ENCODE results near the gene PCLO. TPM values are rescaled to one million over a fixed set of nuclear protein-coding genes. Genes with fewer than 3 reads are reported as not detected.

The PCLO gene
- total RNA-seq, 1 donor from 2014 or later = 6.7 TPM

- Mint-ChIP-seq H3K9me3 (no peaks in the 10 kb centered on the region), H3K27me3 (no peaks in the 10 kb centered on the region), H3K4me3 (no peak overlapping the region), H3K27ac (no peak overlapping the region), H3K36me3 (no peaks in the 10 kb centered on the region), H3K4me1 (ENCODE audit: unreplicated experiment) (peaks cover 4% of the 10 kb centered on the region)
- DNase-seq (ENCODE audit: extremely low spot score, unreplicated experiment) = no peak
- TF ChIP-seq CTCF (conservative IDR thresholded peaks at IDR 0.05) = no peak
Observed at GRCh38 chr7:82821037-82821436, 341.6 kb downstream of the PCLO start.

DNA sequence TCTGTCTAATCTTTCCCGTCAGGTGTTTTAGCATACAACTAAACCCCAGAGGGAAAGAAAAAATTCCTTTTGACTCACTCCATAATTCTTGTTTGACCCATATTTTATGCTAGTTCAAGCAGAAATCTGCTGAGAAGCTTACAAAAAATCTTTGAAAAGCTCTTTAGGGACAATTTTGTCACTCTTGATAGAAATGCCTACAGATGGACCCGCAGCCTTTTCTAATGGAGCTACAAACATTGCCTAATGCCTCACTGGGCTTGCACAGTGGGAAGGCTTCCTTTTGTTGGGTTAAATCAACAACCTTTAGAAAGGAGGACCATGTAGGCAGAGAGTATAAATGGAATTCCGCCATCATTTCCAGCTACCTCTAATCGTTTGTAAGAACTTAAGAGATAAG is 344.5 kb downstream of the PCLO start:
- no peak for DNase-seq (ENCODE audit: extremely low spot score, unreplicated experiment)
- H3K36me3 Mint-ChIP-seq = no peaks in the 10 kb centered on the region
- H3K4me3 Mint-ChIP-seq = no peak overlapping the region
- H3K4me1 Mint-ChIP-seq (ENCODE audit: unreplicated experiment) = peaks cover 4% of the 10 kb centered on the region
- no peaks in the 10 kb centered on the region for H3K9me3 Mint-ChIP-seq
- TF ChIP-seq CTCF (conservative IDR thresholded peaks at IDR 0.05) = no peak
- no peak overlapping the region for H3K27ac Mint-ChIP-seq
- H3K27me3 Mint-ChIP-seq = no peaks in the 10 kb centered on the region

DNA sequence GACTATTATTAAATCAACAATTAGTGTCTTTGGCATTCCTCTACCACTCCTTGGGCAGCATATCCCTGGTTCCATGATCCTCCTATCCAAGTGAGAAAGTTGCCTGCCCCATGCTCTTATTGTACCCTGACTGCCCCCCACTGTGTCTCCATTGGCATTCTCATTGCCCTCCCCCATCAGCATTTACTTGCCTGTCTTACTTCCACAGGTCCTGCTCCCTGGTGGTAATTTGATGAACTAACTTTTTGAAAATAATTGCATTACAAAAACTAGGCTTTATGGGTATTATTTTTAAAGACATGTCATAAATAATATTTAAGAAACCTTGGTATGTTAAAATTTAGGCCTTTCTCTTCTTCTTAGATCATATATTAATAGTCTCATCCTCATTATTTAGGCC is 346.4 kb downstream of the PCLO start:
- H3K36me3 Mint-ChIP-seq = no peaks in the 10 kb centered on the region
- no peak for DNase-seq (ENCODE audit: extremely low spot score, unreplicated experiment)
- H3K4me1 Mint-ChIP-seq (ENCODE audit: unreplicated experiment) = peaks cover 4% of the 10 kb centered on the region
- no peak overlapping the region for H3K27ac Mint-ChIP-seq
- TF ChIP-seq CTCF (conservative IDR thresholded peaks at IDR 0.05) = peak; percentile 50
- H3K27me3 Mint-ChIP-seq = no peaks in the 10 kb centered on the region
- no peak overlapping the region for H3K4me3 Mint-ChIP-seq
- no peaks in the 10 kb centered on the region for H3K9me3 Mint-ChIP-seq

DNA sequence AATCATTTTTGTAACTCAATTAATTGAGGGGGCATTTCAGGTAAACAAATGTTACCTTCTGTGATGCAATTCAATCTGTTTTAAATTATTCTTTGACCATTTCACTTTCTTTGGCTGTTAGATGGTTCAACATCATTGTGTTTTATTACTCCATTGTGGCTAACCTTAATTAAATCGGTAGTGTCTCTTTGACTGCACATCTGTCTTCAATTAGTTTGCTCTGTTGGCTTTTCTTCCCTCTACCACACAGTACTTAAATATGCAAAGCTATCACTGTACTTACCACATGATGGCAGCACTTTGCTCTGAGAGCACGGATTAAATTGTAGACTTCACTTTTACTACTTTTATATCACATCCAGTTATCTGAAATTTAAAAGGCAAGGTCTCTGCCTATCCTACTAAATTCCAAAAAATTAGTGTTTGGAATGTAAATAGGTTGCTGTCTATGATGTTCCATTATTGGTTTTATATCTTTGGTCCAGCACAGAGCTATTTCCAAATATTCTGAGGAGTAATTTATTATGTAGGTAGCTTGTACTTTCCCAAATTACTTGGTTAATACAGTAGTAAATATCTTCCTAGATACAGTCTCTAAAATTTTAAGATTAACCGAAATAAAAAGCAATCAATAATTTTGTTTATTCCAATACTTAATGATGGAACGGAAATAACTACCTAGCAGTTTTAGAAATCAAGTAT is 352.0 kb downstream of the PCLO start:
- peak; percentile 83 for TF ChIP-seq CTCF (conservative IDR thresholded peaks at IDR 0.05)
- DNase-seq (ENCODE audit: extremely low spot score, unreplicated experiment) = no peak
- no peaks in the 10 kb centered on the region for H3K9me3 Mint-ChIP-seq
- no peaks in the 10 kb centered on the region for H3K27me3 Mint-ChIP-seq
- no peaks in the 10 kb centered on the region for H3K36me3 Mint-ChIP-seq
- no peak overlapping the region for H3K4me3 Mint-ChIP-seq
- no peak overlapping the region for H3K27ac Mint-ChIP-seq
- peaks cover 6% of the 10 kb centered on the region for H3K4me1 Mint-ChIP-seq (ENCODE audit: unreplicated experiment)

- H3K9me3 Mint-ChIP-seq = no peaks in the 10 kb centered on the region
- DNase-seq (ENCODE audit: extremely low spot score, unreplicated experiment) = no peak
- no peaks in the 10 kb centered on the region for H3K36me3 Mint-ChIP-seq
- peaks cover 6% of the 10 kb centered on the region for H3K4me1 Mint-ChIP-seq (ENCODE audit: unreplicated experiment)
- no peak overlapping the region for H3K4me3 Mint-ChIP-seq
- H3K27me3 Mint-ChIP-seq = no peaks in the 10 kb centered on the region
- no peak overlapping the region for H3K27ac Mint-ChIP-seq
- TF ChIP-seq CTCF (conservative IDR thresholded peaks at IDR 0.05) = no peak
Observed at GRCh38 chr7:82808633-82809032, 354.1 kb downstream of the PCLO start.

All from type B pancreatic cell (in vitro differentiated cells).